DOHH2 (cell line): Measurements from ENCODE around the gene NFATC2IP.

Source experiments
- CTCF ChIP-seq: fragments of 200-600 bp; sonication (generic); IDR thresholded peaks from one replicate; pipeline ENCODE4 v1.5.1; 2014; ENCODE audit warnings: antibody characterized with exemption, mild to moderate bottlenecking, low read depth, low read length; ENCODE audit not compliant: poor library complexity, severe bottlenecking
- EZH2phosphoT487 ChIP-seq: fragments of 200-600 bp; sonication (generic); IDR thresholded peaks from 2 replicates; pipeline ENCODE4 v1.6.1; 2017; ENCODE audit warnings: borderline replicate concordance, mild to moderate bottlenecking, antibody characterized with exemption, low read length, moderate library complexity, mixed read lengths

GRCh38 chr16:28998837-28999236 lies 48.1 kb downstream of the NFATC2IP start:
- TF ChIP-seq EZH2phosphoT487 (no peak), CTCF (no peak)
